GM19351 (cell line): ENCODE data around the gene PYROXD2.
A peak's percentile ranks its signal among the peaks of the same experiment; 100 is the strongest.

ENCODE experiments used
- ATAC-seq: cut with Tn5 transposase; IDR thresholded peaks from one replicate; pipeline ENCODE4 v1.9.1; 2021; ENCODE audit warnings: mild to moderate bottlenecking, moderate library complexity; ENCODE audit not compliant: unreplicated experiment

Gene PYROXD2

GRCh38 chr10:98340261-98340939, 74.6 kb downstream of the PYROXD2 start:
- peak; percentile 43 for ATAC-seq

- ATAC-seq = peak; percentile 84
Measured at GRCh38 chr10:98339799-98340198, 75.2 kb downstream of the PYROXD2 start.

GRCh38 chr10:98338896-98339295, 76.1 kb downstream of the PYROXD2 start:
- ATAC-seq = no peak

- no peak for ATAC-seq
Measured at GRCh38 chr10:98338318-98338717, 76.7 kb downstream of the PYROXD2 start.

- no peak for ATAC-seq
Measured at GRCh38 chr10:98337484-98337883, 77.5 kb downstream of the PYROXD2 start.
